ENCODE measurements around the gene SARNP.
"Not testable (repeated sequence)": the region's sequence is repeated elsewhere in the genome, so short reads cannot be mapped to it uniquely, and the experiment has no call there.

The SARNP gene

DNA sequence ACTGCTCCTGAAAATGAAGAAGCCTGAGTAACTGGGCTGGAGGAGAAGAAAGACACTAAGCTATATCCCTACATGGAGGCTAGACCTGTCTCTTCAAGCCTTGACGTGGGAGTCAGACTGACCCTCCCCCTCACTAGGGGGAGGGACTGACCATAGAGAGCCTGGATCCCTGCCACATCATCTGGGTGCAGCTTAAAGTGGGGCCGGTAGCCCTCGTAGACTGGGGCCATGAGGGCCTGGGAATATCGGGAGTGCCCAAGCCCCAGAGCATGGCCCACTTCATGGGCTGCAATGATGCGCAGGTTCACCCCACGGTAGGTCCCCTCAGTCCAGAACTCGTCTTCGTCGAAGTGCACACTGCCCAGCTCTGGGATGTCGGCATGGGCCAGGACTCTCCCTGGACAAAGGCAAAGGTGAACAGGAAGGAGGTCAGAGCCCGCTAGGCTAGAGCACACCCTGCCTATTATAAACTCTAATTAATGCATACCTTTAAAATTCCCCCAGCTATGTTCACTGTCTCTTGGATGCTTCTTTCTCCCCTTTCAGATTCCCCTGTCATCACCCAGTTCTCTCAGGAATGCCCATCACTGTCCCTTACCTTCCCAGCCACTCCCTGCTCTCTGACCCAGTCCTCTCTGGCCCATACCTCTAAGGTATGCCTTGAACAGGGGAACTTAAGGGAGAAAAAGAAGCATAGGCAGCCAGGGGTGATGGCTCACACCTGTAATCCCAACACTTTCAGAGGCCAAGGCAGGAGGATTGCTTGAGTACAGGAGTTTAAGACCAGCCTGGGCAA is 22.0 kb upstream of the SARNP start:
- DNase-seq (ENCODE audit: low read depth, low spot score): no peak

DNA sequence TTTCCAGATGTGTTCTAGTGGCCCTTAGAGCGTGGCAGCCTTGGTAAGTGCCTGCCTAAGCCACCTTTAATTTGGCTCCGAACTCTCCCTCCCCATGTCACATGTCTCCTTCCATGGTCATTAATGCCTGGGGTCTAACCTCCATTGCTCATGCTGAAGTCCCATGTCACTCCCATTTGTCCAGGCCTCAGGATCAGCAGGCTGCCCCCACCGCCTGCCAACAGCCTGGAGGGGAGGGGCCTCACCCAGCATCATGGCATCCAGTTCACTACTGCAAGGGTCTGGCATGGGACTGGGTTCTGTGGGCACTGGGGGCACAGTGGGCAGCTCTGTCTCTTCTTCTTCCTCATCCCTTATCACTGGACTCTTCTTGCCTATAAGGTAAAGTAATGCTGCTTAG is 20.8 kb upstream of the SARNP start:
- DNase-seq (ENCODE audit: low read depth, low spot score): no peak

DNA sequence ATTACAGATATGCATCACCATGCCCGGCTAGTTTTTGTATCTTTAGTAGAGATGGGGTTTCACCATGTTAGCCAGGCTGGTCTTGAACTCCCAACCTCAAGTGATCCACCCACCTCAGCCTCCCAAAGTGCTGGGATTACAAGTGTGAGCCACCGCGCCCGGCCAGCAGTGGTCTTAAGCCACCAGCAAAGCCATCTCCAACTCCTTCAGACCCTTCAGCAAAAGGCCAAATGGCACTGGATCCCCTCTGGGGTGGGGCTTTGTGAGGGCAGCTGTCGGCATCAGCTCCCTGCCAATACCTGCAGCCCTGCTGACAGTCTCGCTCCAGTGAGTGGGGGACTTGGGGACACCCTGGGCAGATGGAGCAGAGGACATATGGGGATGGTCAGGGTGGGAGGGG is 16.9 kb upstream of the SARNP start:
- DNase-seq (ENCODE audit: low read depth, low spot score): not testable (repeated sequence)

DNA sequence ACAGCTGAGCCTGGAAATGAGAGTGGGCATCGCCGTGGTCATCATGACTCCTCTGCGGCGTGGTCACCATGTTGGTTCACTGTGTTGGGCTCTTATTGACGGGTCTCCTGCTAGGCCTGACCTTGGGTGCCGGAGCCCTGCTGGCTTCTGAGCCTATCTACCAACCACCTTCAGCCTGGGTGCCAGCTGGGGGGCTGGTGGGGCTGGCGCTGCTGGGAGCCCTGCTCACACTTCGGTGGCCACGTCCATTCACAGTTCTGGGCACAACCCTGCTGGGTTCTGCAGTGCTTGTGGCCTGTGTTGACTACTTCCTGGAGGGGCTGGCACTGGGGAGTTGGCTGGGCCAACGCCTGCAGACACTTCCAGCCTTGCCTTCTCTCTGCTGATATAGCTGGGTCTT is 15.5 kb upstream of the SARNP start:
- DNase-seq (ENCODE audit: low read depth, low spot score): no peak

DNA sequence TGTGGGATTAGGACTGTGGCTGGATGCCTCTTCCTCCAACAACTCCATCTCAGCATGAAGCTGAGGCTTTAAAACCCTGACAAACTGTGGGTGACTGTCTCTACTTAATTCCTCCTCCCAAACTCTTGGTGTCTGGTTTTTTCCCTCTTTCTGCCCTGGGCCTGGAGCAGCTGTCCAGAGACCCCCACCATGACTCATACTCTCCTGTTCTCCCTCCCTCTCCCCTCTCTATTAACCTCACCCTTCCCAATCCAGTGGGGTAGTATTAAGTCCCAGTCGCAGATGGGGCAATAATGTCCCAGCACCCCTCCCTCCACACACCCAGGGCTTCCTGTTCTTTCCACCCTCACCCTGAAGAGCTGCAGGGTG is 13.9 kb upstream of the SARNP start:
- no peak for DNase-seq (ENCODE audit: low read depth, low spot score)

DNA sequence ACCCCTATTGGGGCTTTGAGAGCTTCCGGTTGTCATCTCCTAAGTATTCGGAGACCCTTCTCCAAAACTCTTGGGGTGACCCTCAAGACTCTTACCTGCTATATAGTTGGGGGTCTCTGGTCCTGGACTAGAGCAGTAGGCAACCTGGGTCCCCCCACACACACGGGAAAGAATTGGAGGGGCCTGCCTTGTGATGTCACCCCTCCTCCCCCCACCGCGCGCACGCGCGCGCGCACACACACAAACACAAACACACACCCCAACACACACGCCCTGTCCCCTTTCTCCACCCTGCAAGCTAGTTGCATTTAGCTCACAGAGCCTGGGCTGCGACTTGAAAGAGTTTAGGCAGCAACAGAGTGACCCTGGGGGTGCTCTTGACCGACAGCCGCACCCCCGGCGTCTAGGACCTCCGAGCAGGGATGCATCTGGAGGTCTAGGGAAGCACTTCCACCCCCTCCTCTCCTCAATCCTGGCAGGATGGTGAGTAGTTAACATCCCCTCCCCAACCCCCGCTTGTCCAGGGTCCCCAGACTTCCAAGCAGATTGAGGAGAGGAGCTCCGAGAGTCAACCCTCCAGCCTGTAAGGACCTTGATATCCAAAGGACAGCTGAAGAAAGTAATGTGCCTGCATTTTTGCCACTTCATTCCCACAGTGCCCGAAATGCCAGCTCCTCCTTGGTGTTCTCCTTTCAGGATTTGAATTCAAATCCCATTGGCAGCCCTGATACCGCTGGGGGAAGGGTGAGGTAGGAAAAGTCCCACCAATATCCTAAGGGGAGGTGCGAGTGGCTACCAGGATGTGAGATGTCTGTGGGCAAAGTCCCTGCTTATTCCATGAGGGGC is 13.3 kb upstream of the SARNP start:
- DNase-seq (ENCODE audit: low read depth, low spot score): peak; percentile 30

DNA sequence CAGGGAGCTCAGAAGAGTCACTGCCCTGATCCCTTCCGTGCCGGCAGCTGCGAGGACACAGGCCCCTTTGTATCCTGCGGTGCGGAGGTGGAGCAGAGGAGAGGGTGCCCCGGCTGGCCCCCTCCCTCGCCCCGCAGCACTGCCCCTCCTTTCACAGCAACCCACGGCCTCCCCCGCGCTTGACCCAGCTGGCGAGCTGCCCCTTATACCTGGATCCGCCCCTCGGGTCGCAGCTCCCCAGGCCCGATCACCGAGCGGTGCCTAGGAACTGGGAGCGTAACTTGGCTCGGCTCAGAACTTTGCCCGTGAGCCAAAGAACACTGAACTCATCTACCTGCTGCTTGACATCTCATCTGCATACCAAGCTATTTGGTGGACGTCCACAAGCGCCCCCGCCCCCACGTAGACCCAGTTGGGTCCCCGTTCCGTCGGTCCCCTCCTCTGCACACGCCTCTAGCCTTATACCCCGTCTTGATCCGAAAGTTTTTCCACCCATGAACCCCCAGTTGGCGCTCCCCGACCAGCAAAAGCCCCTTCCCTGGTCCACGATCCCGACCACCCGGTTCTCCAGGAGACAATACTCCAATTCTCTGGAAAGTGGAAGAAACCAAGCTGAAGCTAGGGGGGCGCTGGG is 12.6 kb upstream of the SARNP start:
- DNase-seq (ENCODE audit: low read depth, low spot score): no peak

DNA sequence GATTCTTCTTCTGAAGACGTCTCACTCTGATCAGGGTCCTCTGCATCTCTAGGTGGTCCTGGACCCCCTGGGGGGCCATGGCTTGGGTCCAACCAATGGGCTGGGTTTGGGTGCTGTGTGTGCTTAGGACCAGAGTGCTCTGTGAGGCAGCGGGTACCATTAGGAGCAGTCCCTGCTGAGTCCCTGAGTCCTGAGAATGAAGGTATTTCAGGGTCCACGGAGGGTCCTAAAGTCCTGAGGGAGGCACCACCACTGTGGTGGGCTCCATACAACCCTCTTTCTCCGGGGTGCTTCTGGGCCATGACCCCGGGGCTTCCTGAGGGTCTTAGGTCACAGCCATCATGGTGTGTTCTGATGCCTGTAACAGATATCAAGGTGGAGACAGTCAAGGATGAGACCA is 10.8 kb upstream of the SARNP start:
- no peak for DNase-seq (ENCODE audit: low read depth, low spot score)

DNA sequence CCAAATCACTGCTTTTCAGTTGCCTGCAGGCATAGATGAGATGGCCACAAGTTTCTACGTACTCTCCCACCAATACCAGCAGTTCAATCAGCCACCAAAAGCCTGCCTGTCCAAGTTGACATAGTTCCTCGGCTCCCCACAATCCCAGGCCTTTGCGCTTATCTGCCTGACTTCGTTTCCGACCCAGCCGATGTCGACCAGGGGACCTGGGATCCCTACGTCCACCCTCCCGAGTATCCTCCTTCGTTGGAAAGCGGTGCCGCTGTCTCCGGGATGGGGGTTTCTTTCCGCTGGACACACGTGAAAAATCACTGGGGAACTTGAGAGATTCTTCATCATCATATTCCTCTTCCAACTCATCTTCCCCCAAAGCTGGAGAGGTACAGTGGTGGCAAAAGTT is 10.3 kb upstream of the SARNP start:
- DNase-seq (ENCODE audit: low read depth, low spot score): no peak

DNA sequence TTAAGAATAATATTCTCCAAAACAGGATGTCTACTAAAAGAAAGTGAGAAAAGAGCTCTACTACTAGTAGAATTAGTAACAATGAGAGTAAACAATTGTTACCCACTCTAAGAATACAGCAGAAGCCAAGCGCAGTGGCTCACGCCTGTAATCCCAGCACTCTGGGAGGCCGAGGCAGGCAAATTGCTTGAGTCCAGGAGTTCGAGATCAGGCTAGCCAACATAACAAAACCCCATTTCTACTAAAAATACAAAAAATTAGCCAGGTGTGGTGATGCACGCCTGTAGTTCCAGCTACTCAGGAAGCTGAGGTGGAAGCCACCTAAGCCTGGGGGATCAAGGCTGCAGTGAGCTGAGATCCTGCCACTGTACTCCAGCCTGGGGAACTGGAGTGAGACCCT is 7.2 kb upstream of the SARNP start:
- no peak for DNase-seq (ENCODE audit: low read depth, low spot score)

DNA sequence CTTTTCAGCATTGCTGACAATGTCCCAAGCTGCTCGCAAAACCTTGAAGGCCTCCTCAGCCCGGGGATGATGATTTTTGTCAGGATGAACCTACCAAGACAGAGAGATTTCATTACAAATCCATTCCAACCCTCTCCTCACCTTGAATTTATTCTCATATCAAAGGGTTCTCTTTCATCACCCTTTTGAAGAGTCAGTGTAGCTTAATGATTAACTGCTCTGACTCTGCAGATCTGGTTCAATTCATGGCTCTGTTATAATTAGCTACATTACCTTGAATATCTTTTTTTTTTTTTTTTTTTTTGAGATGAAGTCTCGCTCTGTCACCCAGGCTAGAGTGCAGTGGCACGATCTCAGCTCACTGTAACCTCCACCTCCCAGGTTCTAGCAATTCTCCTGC is 5.9 kb upstream of the SARNP start:
- DNase-seq (ENCODE audit: low read depth, low spot score): no peak

DNA sequence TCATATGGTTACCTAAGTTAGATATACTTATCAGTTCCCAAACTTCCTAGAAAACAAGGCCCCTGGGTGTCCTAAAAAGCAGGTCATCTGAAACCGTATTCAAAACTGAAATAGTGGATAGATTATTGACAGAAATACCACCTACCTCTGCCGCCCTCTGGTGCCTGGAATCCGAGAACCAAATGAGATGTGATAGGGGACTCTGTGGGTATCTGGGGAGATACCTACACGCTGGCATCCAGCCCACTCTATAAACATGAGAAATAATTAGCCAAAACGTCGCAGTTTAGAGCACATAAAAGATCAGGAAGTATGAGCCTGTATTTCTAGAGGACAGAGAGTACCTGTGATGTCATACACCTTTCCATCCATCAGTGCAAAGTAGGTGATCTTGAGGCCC is 4.7 kb upstream of the SARNP start:
- no peak for DNase-seq (ENCODE audit: low read depth, low spot score)

DNA sequence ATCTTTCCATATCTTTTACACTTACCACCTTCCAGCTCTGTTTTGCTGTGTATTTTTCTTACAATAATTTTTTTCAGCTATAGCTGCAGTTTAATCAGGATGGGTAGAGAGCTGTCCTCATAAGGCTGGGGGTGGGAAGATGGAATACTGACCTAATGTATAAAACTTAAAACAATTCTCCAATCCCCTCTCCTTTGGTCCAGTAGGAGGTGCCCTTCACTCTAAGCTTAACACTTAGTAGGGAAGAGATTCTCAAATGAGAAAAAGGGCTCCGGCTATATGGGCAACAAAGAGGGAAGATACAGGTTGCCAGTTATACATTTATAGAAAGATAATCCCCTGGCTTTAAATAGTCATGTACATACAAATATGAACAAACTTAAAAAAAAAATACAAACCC is 3.2 kb upstream of the SARNP start:
- DNase-seq (ENCODE audit: low read depth, low spot score): no peak

DNA sequence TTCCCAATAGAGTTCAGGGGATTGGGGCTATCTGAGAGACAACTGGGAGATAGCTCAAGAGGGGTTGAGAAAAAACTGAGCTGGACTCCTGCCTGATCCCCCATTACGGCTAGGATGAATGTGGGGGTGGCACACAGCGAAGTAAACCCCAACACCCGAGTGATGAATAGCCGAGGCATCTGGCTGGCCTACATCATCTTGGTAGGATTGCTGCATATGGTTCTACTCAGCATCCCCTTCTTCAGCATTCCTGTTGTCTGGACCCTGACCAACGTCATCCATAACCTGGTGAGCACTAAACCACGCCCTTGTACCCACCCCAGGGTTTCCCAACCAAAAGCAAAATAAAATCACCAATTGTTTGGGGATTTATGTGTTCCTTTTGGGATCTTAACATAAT is 1.4 kb upstream of the SARNP start:
- DNase-seq (ENCODE audit: low read depth, low spot score): no peak

DNA sequence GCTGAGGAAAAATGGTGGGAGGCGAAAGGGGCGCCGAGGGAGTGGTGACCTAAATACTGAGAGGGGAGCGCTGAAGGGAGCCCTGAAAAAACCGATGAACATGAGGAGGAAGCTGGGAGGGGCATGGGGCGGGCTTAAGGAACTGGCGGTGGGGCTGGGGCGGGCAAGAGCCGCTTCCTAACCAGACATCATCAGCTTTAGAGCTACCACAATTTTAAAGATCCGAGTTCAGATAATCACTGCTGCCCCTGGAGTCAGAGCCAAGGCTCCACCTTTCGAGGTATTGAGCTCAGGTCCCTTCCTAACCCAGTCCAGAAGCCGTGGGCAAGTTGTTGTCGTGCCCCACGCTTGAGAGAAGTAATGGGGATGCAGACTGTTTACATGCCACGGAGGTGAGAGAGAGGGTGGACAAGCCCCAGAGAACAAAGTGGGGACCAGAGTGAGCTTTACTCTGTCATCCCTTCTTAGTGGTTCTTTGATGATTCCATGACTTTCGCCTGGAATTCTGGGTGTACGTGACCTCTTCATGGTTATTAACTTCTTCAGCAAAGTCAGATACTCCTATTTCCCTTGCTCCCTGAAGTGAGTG is 710 bp upstream of the SARNP start:
- DNase-seq (ENCODE audit: low read depth, low spot score): no peak

DNA sequence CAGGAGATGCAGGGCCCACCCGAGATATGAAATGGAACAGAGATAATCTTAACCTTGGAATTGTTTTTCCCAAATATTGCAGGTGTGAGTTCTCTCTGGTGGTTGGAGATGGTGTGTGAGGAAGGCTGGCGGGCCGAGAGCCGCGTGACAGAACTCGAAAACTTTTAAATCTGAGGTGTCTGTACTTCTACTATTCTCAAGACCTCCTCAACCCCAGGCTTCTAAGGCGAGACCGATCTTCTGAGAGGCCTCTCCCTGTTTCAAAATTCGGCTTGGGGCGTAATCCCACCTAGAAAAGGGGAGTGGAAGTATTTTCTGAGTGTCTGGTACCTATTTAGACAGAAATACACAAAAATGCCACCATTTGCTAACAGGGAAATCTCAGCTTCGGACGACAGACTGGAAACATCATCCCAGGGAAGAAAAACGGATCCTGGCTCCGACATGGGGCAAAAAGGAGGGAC is 611 bp downstream of the SARNP start:
- DNase-seq (ENCODE audit: low read depth, low spot score): no peak

DNA sequence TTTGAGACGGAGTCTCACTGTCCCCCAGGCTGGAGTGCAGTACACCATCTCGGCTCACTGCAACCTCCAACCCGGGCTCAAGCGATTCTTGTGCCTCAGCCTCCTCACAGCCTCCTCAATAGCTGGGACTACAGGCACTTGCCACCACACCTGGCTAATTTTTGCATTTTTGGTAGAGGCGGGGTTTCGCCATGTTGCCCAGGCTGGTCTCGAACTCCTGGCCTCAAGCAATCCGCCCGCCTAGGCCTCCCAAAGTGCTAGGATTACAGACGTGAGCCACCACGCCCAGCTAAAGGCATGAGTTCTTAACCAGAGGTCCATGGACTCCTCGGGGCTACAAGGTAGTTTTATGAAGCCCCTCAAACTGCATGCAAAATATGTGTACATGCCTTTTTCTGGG is 2.1 kb downstream of the SARNP start:
- DNase-seq (ENCODE audit: low read depth, low spot score): no peak

DNA sequence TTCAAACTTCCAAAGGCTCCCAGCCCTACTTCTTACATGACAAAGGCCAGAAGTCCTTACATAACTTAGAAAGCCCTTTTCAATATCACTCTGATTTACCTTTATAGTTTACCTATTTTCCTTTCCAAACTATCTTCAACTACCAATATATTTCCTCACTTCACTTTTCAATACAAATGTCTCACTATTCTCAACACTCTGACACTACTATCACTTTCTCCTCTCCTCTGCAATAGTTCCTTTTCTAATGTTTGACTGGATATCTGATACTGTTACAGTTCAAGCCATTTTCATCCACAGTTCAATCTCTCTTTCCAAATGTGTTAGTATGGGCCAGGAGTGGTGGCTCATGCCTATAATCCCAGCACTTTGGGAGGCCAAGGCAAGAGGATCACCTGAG is 3.3 kb downstream of the SARNP start:
- DNase-seq (ENCODE audit: low read depth, low spot score): no peak

DNA sequence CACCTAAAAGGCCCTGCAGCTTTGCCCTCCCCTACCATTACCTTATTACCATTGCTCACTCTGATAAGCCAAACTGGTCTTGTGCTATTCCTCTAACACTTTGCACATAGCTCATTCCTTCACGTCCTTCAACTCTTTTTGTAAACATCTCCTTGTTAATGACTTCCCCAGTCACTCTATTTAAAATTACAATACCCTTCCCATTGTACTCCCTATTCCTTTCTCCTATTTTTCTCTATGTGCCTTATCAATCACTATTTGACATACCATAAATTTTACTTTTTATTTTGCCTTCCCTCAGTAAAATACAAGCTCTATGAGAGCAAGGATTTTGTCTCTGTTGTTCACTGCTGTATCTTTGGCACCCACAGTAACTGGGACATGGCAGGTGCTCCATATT is 5.4 kb downstream of the SARNP start:
- no peak for DNase-seq (ENCODE audit: low read depth, low spot score)

DNA sequence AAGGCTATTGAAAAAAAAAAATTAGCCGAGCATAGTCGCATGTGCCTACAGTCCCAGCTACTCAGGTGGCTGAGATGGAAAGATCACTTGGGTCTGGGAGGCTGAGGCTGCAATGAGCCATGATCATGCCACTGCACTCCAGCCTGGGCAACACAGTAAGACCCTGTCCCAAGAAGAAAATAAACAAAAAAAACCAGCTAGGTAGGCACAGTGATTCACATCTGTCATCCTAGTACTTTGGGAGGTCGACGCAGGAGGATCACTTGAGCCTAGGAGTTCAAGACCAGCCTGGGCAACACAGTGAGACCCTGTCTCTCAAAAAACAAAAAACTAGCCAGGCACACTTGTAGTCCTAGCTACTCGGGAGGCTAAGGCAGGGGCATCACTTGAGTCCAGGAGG is 8.2 kb downstream of the SARNP start:
- no peak for DNase-seq (ENCODE audit: low read depth, low spot score)

DNA sequence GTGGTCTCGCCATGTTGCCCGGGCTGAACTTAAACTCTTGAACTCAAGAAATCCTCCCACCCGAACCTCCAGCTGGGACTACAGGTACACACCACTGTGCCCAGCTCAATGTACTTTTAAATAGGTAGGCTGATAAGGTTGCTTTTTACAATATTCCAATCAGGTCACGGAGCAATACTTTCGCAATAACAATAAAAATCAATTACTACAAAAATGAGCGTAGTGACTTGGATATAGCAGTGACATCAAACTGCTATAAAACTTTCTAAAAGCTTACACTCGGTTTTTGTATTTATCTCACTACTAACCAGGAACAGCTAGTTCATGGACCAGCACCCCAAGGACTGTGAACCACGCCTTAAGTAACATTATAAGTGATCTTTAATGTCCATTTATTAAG is 10.5 kb downstream of the SARNP start:
- no peak for DNase-seq (ENCODE audit: low read depth, low spot score)

DNA sequence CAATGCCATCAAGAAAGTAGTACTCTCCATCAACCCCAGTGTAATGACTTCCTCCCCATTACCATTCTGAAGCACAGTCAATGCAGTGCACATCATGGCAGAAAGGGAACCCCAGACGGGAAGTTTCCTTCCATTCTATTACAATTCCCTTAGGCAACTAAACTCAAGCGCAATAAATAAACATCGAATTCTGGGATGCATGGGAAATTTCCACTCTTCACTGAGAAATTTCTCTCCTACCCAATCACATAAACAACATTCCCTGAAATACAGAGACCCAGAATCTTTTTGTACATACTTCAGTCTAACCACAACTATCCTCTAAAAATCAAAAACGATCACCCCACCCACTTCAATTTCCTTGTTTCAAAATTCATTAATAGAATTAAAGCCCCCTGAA is 20.0 kb downstream of the SARNP start:
- DNase-seq (ENCODE audit: low read depth, low spot score): no peak
